Ovary (tissue), 3 donors: ENCODE data around the gene PLXNA4.

ENCODE experiments used
- CTCF ChIP-seq, 3 donors: fragments of 450-650 bp in 2 of 3; fragments of 200-600 bp in 1 of 3; IDR thresholded peaks; one replicate each; pipeline versions ENCODE4 v1.5.1 to v1.8.0; 2016 to 2022; ENCODE audit warnings: antibody characterized with exemption in 3 of 3, mild to moderate bottlenecking in 1 of 3
- EP300 ChIP-seq: sonication (generic); formaldehyde crosslinking; IDR thresholded peaks from one replicate; pipeline ENCODE4 v1.6.1; 2017; ENCODE audit warnings: antibody characterized with exemption
- POLR2A ChIP-seq: fragments of 450-650 bp; IDR thresholded peaks from one replicate; pipeline ENCODE4 v1.6.1; 2017; ENCODE audit warnings: antibody characterized with exemption, mild to moderate bottlenecking, moderate library complexity
- donor health status: DM: no; HTN: no; CAD: no.

- no peak for TF ChIP-seq CTCF (IDR thresholded peaks at IDR 0.05)
- TF ChIP-seq EP300, result no peak
- TF ChIP-seq POLR2A, result no peak
Measured at GRCh38 chr7:132230462-132230861, 345.8 kb downstream of the PLXNA4 start.
